ENCODE results near the gene HINFP.
A peak's percentile ranks its signal among the peaks of the same experiment; 100 is the strongest.

DNA sequence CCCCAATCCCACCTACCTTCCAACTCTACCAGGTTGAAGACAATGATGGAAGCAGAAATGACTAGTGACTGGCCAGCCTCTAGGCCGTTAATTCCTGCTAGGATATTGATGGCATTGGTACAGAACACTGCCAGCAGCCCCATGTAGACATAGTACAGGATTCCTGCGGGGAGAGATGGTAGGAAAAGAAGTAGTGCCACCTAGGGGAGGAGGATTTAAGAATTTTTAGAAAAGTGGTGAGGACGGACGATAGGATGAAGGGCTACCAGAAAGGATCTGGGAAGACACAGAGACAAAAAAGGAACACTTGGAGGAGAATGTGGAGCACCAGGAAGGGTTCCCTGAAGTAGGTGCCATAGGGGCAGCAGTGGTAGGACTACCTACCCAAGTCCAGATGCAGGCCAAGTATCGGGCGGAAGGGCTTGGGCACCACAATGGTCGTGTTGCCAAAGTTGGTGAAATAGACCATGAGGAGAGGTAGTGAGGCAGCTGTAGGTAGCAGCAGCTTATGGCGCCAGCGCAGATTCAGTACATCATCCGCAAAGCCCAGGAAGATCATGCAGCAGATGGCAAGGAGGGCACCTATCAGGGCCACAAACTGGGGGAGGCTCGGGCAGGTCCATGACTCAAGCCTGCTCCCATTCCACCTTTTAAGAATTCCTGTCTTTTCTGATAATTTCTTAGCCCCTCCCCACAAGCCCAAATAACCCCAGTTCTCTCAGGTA lies 21.0 kb upstream of the HINFP start:
- TF ChIP-seq POLR2A (IDR thresholded peaks at IDR 0.05) = no peak
- TF ChIP-seq, protein P1, sequence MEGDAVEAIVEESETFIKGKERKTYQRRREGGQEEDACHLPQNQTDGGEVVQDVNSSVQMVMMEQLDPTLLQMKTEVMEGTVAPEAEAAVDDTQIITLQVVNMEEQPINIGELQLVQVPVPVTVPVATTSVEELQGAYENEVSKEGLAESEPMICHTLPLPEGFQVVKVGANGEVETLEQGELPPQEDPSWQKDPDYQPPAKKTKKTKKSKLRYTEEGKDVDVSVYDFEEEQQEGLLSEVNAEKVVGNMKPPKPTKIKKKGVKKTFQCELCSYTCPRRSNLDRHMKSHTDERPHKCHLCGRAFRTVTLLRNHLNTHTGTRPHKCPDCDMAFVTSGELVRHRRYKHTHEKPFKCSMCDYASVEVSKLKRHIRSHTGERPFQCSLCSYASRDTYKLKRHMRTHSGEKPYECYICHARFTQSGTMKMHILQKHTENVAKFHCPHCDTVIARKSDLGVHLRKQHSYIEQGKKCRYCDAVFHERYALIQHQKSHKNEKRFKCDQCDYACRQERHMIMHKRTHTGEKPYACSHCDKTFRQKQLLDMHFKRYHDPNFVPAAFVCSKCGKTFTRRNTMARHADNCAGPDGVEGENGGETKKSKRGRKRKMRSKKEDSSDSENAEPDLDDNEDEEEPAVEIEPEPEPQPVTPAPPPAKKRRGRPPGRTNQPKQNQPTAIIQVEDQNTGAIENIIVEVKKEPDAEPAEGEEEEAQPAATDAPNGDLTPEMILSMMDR (IDR thresholded peaks at IDR 0.05) = peak in 2 of 4 experiments; percentile 12 to 31

Measured in prostate gland (tissue), 2 donors.